Fibroblast of the aortic adventitia (primary cell): ENCODE measurements around the gene CKS1B. TPM values are rescaled to one million over a fixed set of nuclear protein-coding genes. Genes with fewer than 3 reads are reported as not detected.

ENCODE experiments used
- DNase-seq: peaks from one replicate; pipeline ENCODE4 v3.0.0-alpha.2; 2010; ENCODE audit warnings: low read depth
- H3K4me3 ChIP-seq: 2 replicates; pipeline ENCODE4 v1.5.1; 2011; ENCODE audit warnings: low read depth, mild to moderate bottlenecking, control low read depth, low read length, moderate library complexity
- total RNA-seq: library from RNA; depleted of rRNA; stranded (reverse); fragments of >200 nt; gene quantifications from 2 replicates; pipeline ENCODE4 v1.2.3, GENCODE V29; 2012; ENCODE audit warnings: low replicate concordance
- TF ChIP-seq, protein P1 (sequence below): IDR thresholded peaks from 2 replicates; pipeline ENCODE4 v1.5.1; 2011; ENCODE audit warnings: mild to moderate bottlenecking, low read length, control low read depth, inconsistent platforms; ENCODE audit not compliant: insufficient read depth

The CKS1B gene
- total RNA-seq, 1 donor, result 80.7 TPM

DNA sequence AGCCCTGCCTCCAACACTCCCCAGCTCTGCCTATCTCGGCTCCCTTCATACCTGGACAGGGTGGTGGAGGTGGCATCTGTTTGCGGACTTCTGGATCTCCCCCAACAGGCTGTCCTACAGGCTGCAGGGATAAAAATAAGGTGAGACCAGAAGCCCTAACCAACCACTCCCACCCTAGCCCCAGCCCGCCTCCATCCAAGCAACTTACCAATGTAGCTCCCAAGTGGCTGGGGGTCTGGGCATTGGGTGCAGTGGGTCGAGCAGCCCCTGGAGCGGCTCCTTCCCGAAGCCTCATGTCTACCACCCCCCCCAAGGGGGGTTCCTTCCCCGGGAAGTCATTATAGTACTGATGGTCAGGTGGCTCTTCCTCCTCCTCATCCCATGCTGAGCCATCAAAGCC, 8.4 kb upstream of the CKS1B start:
- DNase-seq, result no peak
- TF ChIP-seq, protein P1, sequence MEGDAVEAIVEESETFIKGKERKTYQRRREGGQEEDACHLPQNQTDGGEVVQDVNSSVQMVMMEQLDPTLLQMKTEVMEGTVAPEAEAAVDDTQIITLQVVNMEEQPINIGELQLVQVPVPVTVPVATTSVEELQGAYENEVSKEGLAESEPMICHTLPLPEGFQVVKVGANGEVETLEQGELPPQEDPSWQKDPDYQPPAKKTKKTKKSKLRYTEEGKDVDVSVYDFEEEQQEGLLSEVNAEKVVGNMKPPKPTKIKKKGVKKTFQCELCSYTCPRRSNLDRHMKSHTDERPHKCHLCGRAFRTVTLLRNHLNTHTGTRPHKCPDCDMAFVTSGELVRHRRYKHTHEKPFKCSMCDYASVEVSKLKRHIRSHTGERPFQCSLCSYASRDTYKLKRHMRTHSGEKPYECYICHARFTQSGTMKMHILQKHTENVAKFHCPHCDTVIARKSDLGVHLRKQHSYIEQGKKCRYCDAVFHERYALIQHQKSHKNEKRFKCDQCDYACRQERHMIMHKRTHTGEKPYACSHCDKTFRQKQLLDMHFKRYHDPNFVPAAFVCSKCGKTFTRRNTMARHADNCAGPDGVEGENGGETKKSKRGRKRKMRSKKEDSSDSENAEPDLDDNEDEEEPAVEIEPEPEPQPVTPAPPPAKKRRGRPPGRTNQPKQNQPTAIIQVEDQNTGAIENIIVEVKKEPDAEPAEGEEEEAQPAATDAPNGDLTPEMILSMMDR, result no peak
- no peak overlapping the region for H3K4me3 ChIP-seq

DNA sequence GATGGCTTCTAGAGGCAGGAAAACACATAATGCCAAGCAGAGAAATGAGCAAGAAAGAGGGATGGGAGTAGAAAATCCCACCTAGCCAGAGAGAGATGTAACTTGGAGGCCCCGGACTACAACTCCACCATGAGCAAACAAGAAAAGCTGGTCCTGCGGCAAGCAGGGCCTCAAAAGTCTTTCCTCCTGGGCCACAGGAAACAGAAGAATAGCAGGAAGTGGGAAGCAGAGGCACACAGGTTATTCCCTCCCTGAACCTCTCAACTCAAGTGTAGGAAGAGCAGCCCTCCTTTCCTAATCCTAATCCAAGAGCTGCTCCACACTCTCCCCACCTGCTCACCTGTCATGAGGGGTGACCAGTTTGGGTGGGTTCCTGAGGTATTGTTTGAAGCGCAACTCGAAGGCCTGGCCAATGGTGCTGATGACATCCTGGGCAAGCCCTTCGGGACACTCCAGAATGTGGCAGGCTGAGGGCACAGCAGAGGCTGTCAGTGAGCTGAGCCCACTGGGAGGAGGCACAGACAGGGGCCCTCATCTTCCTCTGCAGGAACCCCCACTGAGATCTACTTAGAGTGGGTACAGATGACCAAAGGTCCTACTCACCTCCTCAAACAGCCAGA, 7.0 kb upstream of the CKS1B start:
- H3K4me3 ChIP-seq, result peak overlapping the region; percentile 17
- no peak for DNase-seq
- TF ChIP-seq, protein P1, result no peak

DNA sequence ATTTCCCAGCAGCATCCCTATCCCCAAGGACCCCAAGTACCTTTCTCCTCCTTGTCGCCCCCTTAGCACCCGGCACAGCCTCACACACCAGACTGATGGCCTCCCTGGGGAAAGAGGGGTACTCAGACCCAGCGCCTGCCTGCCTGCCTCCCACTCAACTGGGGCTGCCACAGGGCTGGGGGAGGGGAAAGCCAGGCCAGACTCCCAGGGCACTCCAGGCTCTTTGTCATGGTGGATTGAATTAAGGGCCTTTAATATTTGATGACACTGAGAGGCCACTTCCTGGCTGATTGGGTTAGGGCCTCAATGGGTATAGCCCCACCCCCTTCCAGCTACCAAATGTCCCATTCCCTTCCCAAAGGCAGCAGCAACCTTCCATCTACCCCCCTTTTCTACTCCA, 5.8 kb upstream of the CKS1B start:
- H3K4me3 ChIP-seq, result peak overlapping the region; percentile 80
- TF ChIP-seq, protein P1, result no peak
- no peak for DNase-seq

DNA sequence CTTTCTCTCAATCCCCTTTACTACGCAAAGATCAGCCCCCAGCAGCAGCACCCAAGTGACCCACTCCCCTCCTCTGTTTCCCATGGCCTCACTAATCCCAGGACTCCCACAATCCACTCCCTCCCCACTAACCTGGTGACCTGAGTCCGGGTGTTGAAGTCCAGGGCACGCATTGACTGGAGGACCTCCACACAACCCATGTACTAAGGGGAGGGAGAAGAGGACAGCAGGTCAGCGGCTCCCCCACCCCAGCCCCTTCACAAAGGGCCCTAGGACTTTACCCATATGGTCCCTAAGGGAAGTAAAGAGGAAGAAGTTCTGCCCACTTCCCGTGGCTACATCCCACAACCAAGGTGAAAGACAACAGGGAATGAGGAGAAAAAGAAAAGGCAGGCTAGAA, 5.2 kb upstream of the CKS1B start:
- no peak for DNase-seq
- peak overlapping the region; percentile 80 for H3K4me3 ChIP-seq
- TF ChIP-seq, protein P1, result no peak

DNA sequence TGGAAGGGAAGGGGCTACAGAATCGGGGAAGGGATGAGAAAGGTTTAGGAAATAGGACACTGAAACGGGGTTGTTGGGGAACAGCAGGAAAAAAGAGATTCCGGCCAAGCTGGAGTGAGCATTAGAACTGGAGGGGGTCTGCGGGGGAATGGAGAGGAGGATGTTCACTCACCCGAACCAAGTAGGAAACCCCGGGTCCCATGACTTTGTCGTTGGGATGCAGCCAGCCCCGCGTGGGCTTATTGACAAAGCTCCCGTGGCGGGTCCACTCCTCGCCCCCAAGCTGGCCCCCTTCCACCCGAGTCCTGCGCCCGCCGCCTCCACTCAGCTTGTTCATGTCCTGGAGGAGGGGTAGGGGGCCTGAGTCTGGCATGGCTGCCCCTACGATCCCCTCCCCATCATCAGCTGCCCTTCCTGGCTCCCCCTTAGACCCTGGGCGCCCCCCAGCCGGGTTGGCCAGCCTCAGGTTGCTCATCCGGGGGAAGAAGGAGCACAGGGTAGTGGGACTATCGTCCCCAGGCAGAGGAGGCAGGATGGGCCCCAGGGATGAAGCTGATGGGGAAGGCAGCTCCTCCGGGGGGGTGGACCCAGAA, 4.5 kb upstream of the CKS1B start:
- TF ChIP-seq, protein P1, result no peak
- H3K4me3 ChIP-seq, result peak overlapping the region; percentile 80
- no peak for DNase-seq

DNA sequence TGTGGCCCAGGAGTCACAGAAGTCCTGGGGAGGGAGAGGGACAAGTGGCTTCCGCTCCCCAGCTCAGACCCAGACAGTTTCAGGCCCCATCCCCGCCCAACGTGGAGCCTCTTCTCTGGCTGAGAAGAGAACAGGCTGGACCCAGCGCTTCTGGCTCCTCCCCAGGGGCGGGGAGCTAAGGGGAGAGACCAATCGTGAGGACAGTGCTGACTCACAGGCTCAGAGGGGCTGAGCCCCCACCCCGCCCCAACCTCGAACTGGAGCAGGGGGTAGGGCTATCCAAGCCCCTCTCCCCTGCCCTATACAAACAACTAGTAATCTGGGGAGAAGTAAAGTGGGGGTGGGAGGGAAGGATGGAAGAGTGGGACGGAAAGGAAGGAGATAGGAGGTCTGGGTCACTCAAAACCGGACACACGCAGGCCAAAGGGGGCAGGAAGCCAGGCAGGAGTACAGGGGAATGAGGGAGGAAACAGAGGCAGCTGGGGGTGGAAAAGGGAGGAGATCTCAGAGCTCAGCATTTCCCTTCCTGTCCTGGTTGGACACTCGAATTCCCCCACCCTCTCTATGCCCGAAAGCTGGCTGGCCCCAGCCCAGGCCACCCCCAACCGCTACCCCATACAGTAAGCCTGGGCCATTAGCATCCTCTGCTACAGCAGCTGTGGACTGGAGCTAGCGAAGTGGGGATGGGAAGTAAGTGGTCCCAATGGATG, 3.7 kb upstream of the CKS1B start, which contains the start of gene SHC1:
Gene SHC1 (minus strand): TSS at position 117 of the 710 bp plus-strand sequence. CDS start 221 bp downstream, outside the sequence.
- DNase-seq, result peak; percentile 93
- TF ChIP-seq, protein P1, result no peak
- H3K4me3 ChIP-seq, result peak within 1 kb of the TSS; percentile 80
